B cell (primary cell): ENCODE measurements around the gene ABCA7. TPM values are rescaled to one million over a fixed set of nuclear protein-coding genes. Genes with fewer than 3 reads are reported as not detected.

ENCODE experiments used
- ATAC-seq: fragments of 200-7000 bp; cut with Tn5 transposase; one replicate; pipeline ENCODE4 v1.10.0; 2021; ENCODE audit warnings: low read depth, mild to moderate bottlenecking, moderate number of reproducible peaks, moderate library complexity
- CTCF ChIA-PET: fragments of 350-600 bp; sonication (Branson Sonifier 250); formaldehyde crosslinking; loops from one replicate; lab custom pipeline; 2021; ENCODE audit warnings: antibody characterized with exemption, inconsistent platforms; lab: Charles Lee
- POLR2A ChIA-PET: fragments of 350-600 bp; sonication (Branson Sonifier 250); formaldehyde crosslinking; loops from one replicate; lab custom pipeline; 2021; ENCODE audit warnings: antibody characterized with exemption; lab: Charles Lee
- DNase-seq: peaks from one replicate; pipeline ENCODE4 v3.0.0; 2013
- H2AFZ ChIP-seq: 2 replicates; pipeline ENCODE4 v1.6.1; 2012; ENCODE audit warnings: mild to moderate bottlenecking, low read depth, low read length; ENCODE audit not compliant: insufficient read depth, poor library complexity, severe bottlenecking
- H3K27ac ChIP-seq, 2 donors: 1 replicate in 1 of 2; 2 replicates in 1 of 2; pipeline ENCODE4 v1.5.1; 2012 to 2013; ENCODE audit warnings: low read length in 2 of 2, mild to moderate bottlenecking in 2 of 2, moderate library complexity in 1 of 2
- H3K27me3 ChIP-seq, 4 experiments: fragments of 200-600 bp in 1 of 4; sonication (generic) in 1 of 4; replicated peaks in 1 of 4; 1 replicate in 2 of 4; 2 replicates in 2 of 4; pipeline versions ENCODE4 v1.6.1 to v1.7.0; 2013 to 2016; ENCODE audit warnings: low read length in 3 of 4, mild to moderate bottlenecking in 2 of 4, mixed read lengths in 1 of 4, moderate library complexity in 1 of 4; ENCODE audit not compliant: insufficient read depth in 4 of 4, control insufficient read depth in 3 of 4; ENCODE audit errors: control extremely low read depth in 1 of 4
- H3K36me3 ChIP-seq, 2 experiments: replicated peaks in 1 of 2; 1 replicate in 1 of 2; 2 replicates in 1 of 2; pipeline versions ENCODE4 v1.6.1 to v1.7.1; 2013; ENCODE audit warnings: low read length in 1 of 2; ENCODE audit not compliant: insufficient read depth in 2 of 2, control insufficient read depth in 1 of 2; ENCODE audit errors: control extremely low read depth in 1 of 2, extremely low read depth in 1 of 2
- H3K4me1 ChIP-seq, 2 donors: fragments of 200-600 bp in 1 of 2; sonication (generic) in 1 of 2; 1 replicate in 1 of 2; 2 replicates in 1 of 2; pipeline versions ENCODE4 v1.5.1 to v1.6.1; 2013 to 2017; ENCODE audit warnings: low read length in 2 of 2; ENCODE audit not compliant: control insufficient read depth in 2 of 2, insufficient read depth in 2 of 2
- H3K4me2 ChIP-seq: replicated peaks from 2 replicates; pipeline ENCODE3; 2012; ENCODE audit warnings: mild to moderate bottlenecking, low read depth, low read length; ENCODE audit not compliant: poor library complexity, severe bottlenecking
- H3K4me3 ChIP-seq, 5 experiments: fragments of 200-600 bp in 1 of 5; sonication (generic) in 1 of 5; 1 replicate in 3 of 5; 2 replicates in 2 of 5; pipeline versions ENCODE4 v1.5.1 to v1.7.0; 2011 to 2016; ENCODE audit warnings: low read length in 4 of 5, mild to moderate bottlenecking in 4 of 5, low read depth in 2 of 5, control low read depth in 1 of 5, moderate library complexity in 1 of 5; ENCODE audit not compliant: insufficient read depth in 1 of 5; ENCODE audit errors: control extremely low read depth in 1 of 5, extremely low read depth in 1 of 5
- H3K79me2 ChIP-seq: fragments of 200-600 bp; sonication (generic); one replicate; pipeline ENCODE4 v1.6.0; 2016; ENCODE audit warnings: low read length; ENCODE audit not compliant: control insufficient read depth, insufficient read depth
- H3K9ac ChIP-seq: fragments of 200-600 bp; sonication (generic); 2 replicates; pipeline ENCODE4 v1.6.1; 2017; ENCODE audit warnings: mild to moderate bottlenecking, low read length, moderate library complexity
- H3K9me3 ChIP-seq, 3 donors: one replicate each; pipeline versions ENCODE4 v1.6.1 to v1.7.1; 2013; ENCODE audit warnings: low read length in 2 of 3; ENCODE audit not compliant: control insufficient read depth in 2 of 3, insufficient read depth in 1 of 3; ENCODE audit errors: control extremely low read depth in 1 of 3
- H4K20me1 ChIP-seq: 2 replicates; pipeline ENCODE4 v1.6.0; 2012; ENCODE audit warnings: mild to moderate bottlenecking, low read length; ENCODE audit not compliant: insufficient read depth, control insufficient read depth, poor library complexity, severe bottlenecking
- H3K27ac Mint-ChIP-seq: one replicate; pipeline ENCODE4 v1.8.0; 2021; ENCODE audit warnings: mixed read lengths
- H3K27me3 Mint-ChIP-seq: one replicate; pipeline ENCODE4 v1.8.0; 2021; ENCODE audit warnings: mixed read lengths
- H3K4me1 Mint-ChIP-seq: one replicate; pipeline ENCODE4 v1.8.0; 2021; ENCODE audit warnings: mixed read lengths
- H3K4me3 Mint-ChIP-seq: one replicate; pipeline ENCODE4 v1.8.0; 2021; ENCODE audit warnings: mixed read lengths
- H3K9me3 Mint-ChIP-seq: one replicate; pipeline ENCODE4 v1.8.0; 2022; ENCODE audit warnings: mixed read lengths; ENCODE audit not compliant: insufficient read depth
- EZH2 ChIP-seq: IDR thresholded peaks from 2 replicates; pipeline ENCODE4 v1.6.1; 2012; ENCODE audit warnings: borderline replicate concordance, low read depth, mild to moderate bottlenecking, moderate library complexity, low read length; ENCODE audit not compliant: insufficient read depth, poor library complexity, severe bottlenecking
- WGBS: methylation state at CpG from one replicate; pipeline ENCODE4 v1.1.5; 2013; ENCODE audit warnings: missing lambda C conversion rate; ENCODE audit not compliant: insufficient coverage; 5-methylcytosine and 5-hydroxymethylcytosine counted together
- intact Hi-C: fragments of 100-400 bp; cut with micrococcal nuclease; formaldehyde crosslinking; loops from one replicate; pipeline ENCODE4 v1.10.0; 2022
- polyA plus RNA-seq: library from polyadenylated mRNA; depleted of rRNA; stranded (reverse); fragments of >200 nt; gene quantifications from 2 replicates; pipeline ENCODE4 v1.2.3, GENCODE V29; 2012
- total RNA-seq, 2 donors: library from RNA; stranded (reverse); fragments of 120-200 nt in 1 of 2; gene quantifications; 1 replicate in 1 of 2; 2 replicates in 1 of 2; pipeline versions ENCODE4 v1.2.3 to v1.2.4, GENCODE V29; 2013 to 2022
- TF ChIP-seq, protein P1 (sequence below): fragments of 200-600 bp; IDR thresholded peaks from one replicate; pipeline ENCODE4 v1.8.0; 2022; ENCODE audit warnings: antibody characterized with exemption, mild to moderate bottlenecking

The ABCA7 gene
- total and polyA plus RNA-seq, 2 donors (not counting 1 experiment from before 2014, with no cell fraction given), result 192 to 281 TPM

DNA sequence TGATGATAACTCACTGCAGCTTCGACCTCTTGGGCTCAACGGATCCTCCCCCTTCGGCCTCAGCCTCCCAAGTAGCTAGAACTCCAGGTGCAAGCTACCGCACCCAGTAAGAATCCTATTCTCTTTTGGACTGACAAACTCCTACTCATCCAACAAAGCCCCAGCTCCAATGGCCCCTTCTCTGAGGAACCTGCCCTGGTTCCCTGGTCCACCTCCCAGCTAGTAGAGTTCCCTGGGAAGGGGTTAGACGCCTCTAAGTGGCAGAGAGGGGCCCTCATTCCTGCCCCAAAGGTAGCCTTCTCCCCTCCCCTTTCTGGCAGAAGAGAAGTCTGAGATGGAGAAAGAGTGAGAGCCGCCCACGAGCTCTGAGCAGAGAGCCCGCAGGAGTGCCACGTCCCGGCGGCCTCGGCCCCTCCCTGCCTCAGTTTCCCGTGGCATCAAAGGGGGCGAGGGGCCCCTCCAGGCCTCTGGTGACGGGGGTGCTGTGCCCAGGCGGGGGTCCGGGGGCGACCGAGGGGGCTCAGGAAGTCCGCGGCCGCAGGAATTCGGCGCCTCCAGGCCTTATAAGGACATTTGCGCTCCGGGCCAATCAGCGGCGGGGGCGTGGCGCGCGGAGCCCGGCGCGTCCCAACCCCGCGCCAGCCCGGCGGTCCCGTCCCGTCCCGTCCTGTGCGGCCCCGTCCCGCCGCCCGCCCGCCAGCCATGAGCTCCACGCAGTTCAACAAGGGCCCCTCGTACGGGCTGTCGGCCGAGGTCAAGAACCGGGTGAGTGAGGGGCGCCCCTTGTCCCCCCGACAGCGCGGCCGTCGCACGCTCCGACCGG, 13.7 kb upstream of the ABCA7 start, which contains the start of gene CNN2:
TSS of gene CNN2 (plus strand) at position 649 of the 823 bp plus-strand sequence. CDS start at position 703, 54 bp downstream.
- H4K20me1 ChIP-seq, result peaks cover 45% of the 10 kb centered on the region
- no peaks in the 10 kb centered on the region for H3K9me3 ChIP-seq
- intact Hi-C loops, result loop anchor here (10.0 kb wide), 1 partner anchor 219 kb away; the partner anchor contains the start of genes ATP5F1D and MIDN
- peak within 1 kb of the TSS; percentile 87 for H3K9ac ChIP-seq
- peak within 1 kb of the TSS; percentile 78 for H2AFZ ChIP-seq
- H3K27me3 Mint-ChIP-seq, result no peaks in the 10 kb centered on the region
- peak within 1 kb of the TSS; percentile 74 to 85 for H3K27ac ChIP-seq
- TF ChIP-seq, protein P1, sequence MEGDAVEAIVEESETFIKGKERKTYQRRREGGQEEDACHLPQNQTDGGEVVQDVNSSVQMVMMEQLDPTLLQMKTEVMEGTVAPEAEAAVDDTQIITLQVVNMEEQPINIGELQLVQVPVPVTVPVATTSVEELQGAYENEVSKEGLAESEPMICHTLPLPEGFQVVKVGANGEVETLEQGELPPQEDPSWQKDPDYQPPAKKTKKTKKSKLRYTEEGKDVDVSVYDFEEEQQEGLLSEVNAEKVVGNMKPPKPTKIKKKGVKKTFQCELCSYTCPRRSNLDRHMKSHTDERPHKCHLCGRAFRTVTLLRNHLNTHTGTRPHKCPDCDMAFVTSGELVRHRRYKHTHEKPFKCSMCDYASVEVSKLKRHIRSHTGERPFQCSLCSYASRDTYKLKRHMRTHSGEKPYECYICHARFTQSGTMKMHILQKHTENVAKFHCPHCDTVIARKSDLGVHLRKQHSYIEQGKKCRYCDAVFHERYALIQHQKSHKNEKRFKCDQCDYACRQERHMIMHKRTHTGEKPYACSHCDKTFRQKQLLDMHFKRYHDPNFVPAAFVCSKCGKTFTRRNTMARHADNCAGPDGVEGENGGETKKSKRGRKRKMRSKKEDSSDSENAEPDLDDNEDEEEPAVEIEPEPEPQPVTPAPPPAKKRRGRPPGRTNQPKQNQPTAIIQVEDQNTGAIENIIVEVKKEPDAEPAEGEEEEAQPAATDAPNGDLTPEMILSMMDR, result no peak
- no peak for TF ChIP-seq EZH2
- peak; percentile 81 for DNase-seq
- POLR2A ChIA-PET, result interaction anchor here (0.6 to 6.9 kb wide), 15 partner anchors 8 to 218 kb away, joined by 3 to 91 read pairs (median 5); partner anchors contain the start of genes ABCA7, ARHGAP45 and WDR18
- H3K27me3 ChIP-seq, result no peaks in the 10 kb centered on the region
- H3K4me1 ChIP-seq, result peaks cover 16 to 40% of the 10 kb centered on the region in 2 donors
- H3K4me3 ChIP-seq, result peak within 1 kb of the TSS; percentile 60 to 99 (median 87)
- peak within 1 kb of the TSS; percentile 91 for H3K4me2 ChIP-seq
- H3K4me3 Mint-ChIP-seq, result peak within 1 kb of the TSS; percentile 94
- no peaks in the 10 kb centered on the region for H3K9me3 Mint-ChIP-seq
- peak; percentile 57 for ATAC-seq
- H3K79me2 ChIP-seq, result peaks cover 50% of the 10 kb centered on the region
- peaks cover 0 to 16% of the 10 kb centered on the region in 2 experiments for H3K36me3 ChIP-seq
- H3K4me1 Mint-ChIP-seq, result peaks cover 30% of the 10 kb centered on the region
- H3K27ac Mint-ChIP-seq, result peak within 1 kb of the TSS; percentile 91
- CTCF ChIA-PET, result interaction anchor here (1.2 to 3.9 kb wide), 11 partner anchors 9 to 218 kb away, joined by 3 to 16 read pairs (median 9); partner anchors contain the start of genes ABCA7 and ARHGAP45
- WGBS, result 5% methylated on average over 62 of the region's 63 CpGs
